HK-2 (cell line): ENCODE data around the gene IGSF10.

Experiments used
- DNase-seq: peaks from one replicate; pipeline ENCODE4 v3.0.0-alpha.2; 2018; ENCODE audit not compliant: unreplicated experiment

The IGSF10 gene

GRCh38 chr3:151462991-151463390 lies 2.1 kb upstream of the IGSF10 start:
- DNase-seq: no peak

- DNase-seq: no peak
Measured at GRCh38 chr3:151462278-151462780, 1.5 kb upstream of the IGSF10 start.

GRCh38 chr3:151460228-151460627 lies 633 bp downstream of the IGSF10 start:
- no peak for DNase-seq

- no peak for DNase-seq
Measured at GRCh38 chr3:151459358-151459757, 1.5 kb downstream of the IGSF10 start.

GRCh38 chr3:151456065-151456464 lies 4.8 kb downstream of the IGSF10 start:
- DNase-seq: no peak

GRCh38 chr3:151452841-151453240 lies 8.0 kb downstream of the IGSF10 start:
- no peak for DNase-seq

GRCh38 chr3:151452368-151452767 lies 8.5 kb downstream of the IGSF10 start:
- no peak for DNase-seq

- DNase-seq: no peak
Measured at GRCh38 chr3:151446002-151446340, 14.9 kb downstream of the IGSF10 start.

- DNase-seq: peak; percentile 54
Measured at GRCh38 chr3:151445273-151446001, 15.4 kb downstream of the IGSF10 start.

GRCh38 chr3:151443583-151443982 lies 17.3 kb downstream of the IGSF10 start:
- DNase-seq: no peak

- DNase-seq: no peak
Measured at GRCh38 chr3:151440940-151441339, 19.9 kb downstream of the IGSF10 start.

GRCh38 chr3:151439652-151440125 lies 21.2 kb downstream of the IGSF10 start:
- DNase-seq: no peak

GRCh38 chr3:151437906-151438305 lies 23.0 kb downstream of the IGSF10 start:
- no peak for DNase-seq

- no peak for DNase-seq
Measured at GRCh38 chr3:151436675-151437446, 24.0 kb downstream of the IGSF10 start.

GRCh38 chr3:151434151-151434890 lies 26.5 kb downstream of the IGSF10 start:
- DNase-seq: peak; percentile 22

GRCh38 chr3:151432616-151433372 lies 28.1 kb downstream of the IGSF10 start:
- DNase-seq: no peak

GRCh38 chr3:151431940-151432339 lies 28.9 kb downstream of the IGSF10 start:
- peak; percentile 53 for DNase-seq

- no peak for DNase-seq
Measured at GRCh38 chr3:151430821-151431484, 29.9 kb downstream of the IGSF10 start.

GRCh38 chr3:151428386-151428785 lies 32.5 kb downstream of the IGSF10 start:
- no peak for DNase-seq

GRCh38 chr3:151426341-151426657 lies 34.6 kb downstream of the IGSF10 start:
- no peak for DNase-seq
